Upper lobe of right lung (tissue), 1 donor: Measurements from ENCODE around the gene TNF. TPM values are rescaled to one million over a fixed set of nuclear protein-coding genes. Genes with fewer than 3 reads are reported as not detected.

ENCODE experiments used
- ATAC-seq: fragments of 200-7000 bp; cut with Tn5 transposase; one replicate; pipeline ENCODE4 v1.9.1; 2020; ENCODE audit warnings: mild to moderate bottlenecking, moderate library complexity
- DNase-seq: peaks from one replicate; pipeline ENCODE4 v3.0.0-alpha.2; 2020
- H3K27ac ChIP-seq: fragments of 200-600 bp; one replicate; pipeline ENCODE4 v1.8.0; 2022
- H3K27me3 ChIP-seq: fragments of 200-600 bp; one replicate; pipeline ENCODE4 v1.8.0; 2022; ENCODE audit warnings: mild to moderate bottlenecking
- H3K36me3 ChIP-seq: fragments of 200-600 bp; one replicate; pipeline ENCODE4 v1.8.0; 2022
- H3K4me1 ChIP-seq: fragments of 200-600 bp; one replicate; pipeline ENCODE4 v1.8.0; 2022
- H3K4me3 ChIP-seq: fragments of 200-600 bp; one replicate; pipeline ENCODE4 v1.8.0; 2022; ENCODE audit warnings: mild to moderate bottlenecking
- H3K9me3 ChIP-seq: fragments of 200-600 bp; one replicate; pipeline ENCODE4 v1.8.0; 2022
- CTCF ChIP-seq: fragments of 200-600 bp; IDR thresholded peaks from one replicate; pipeline ENCODE4 v1.8.0; 2022; ENCODE audit warnings: antibody characterized with exemption
- intact Hi-C: fragments of 100-400 bp; cut with DNase I; formaldehyde crosslinking; loops from one replicate; pipeline ENCODE4 v1.11.0; 2022
- total RNA-seq: library from RNA; stranded (reverse); fragmentation: NEBNext Ultra II Directional; extraction: Animal tissue kit (Norgen Biotek cat#: 25700); gene quantifications from one replicate; pipeline ENCODE4 v1.2.1, GENCODE V29; 2021
- donor health status: DM: no; HTN: yes; CAD: no; lungs with severe emphysema.

TNF gene
- total RNA-seq, 1 donor from 2014 or later = 2.4 TPM

GRCh38 chr6:31530659-31531058, 44.7 kb upstream of the TNF start:
- peaks cover 63% of the 10 kb centered on the region for H3K36me3 ChIP-seq

GRCh38 chr6:31531162-31531561, 44.2 kb upstream of the TNF start:
- no peak overlapping the region for H3K27ac ChIP-seq
- DNase-seq (no peak), ATAC-seq (no peak)
- H3K27me3 ChIP-seq = no peaks in the 10 kb centered on the region
- H3K36me3 ChIP-seq = peaks cover 68% of the 10 kb centered on the region
- H3K9me3 ChIP-seq = no peaks in the 10 kb centered on the region
- TF ChIP-seq CTCF = no peak
- H3K4me1 ChIP-seq = peaks cover 7% of the 10 kb centered on the region
- H3K4me3 ChIP-seq = no peak overlapping the region
- intact Hi-C loops = no loop called here

More at GRCh38 chr6:31530659-31531058, 44.7 kb upstream of the TNF start:
- Histone ChIP-seq H3K9me3 (no peaks in the 10 kb centered on the region), H3K4me1 (peaks cover 7% of the 10 kb centered on the region), H3K27ac (no peak overlapping the region), H3K27me3 (no peaks in the 10 kb centered on the region), H3K4me3 (no peak overlapping the region)
- no peak for TF ChIP-seq CTCF
- DNase-seq (no peak), ATAC-seq (no peak)
- intact Hi-C loops = no loop called here

GRCh38 chr6:31531771-31532643, 43.4 kb upstream of the TNF start:
- Histone ChIP-seq H3K27me3 (no peaks in the 10 kb centered on the region), H3K4me1 (no peaks in the 10 kb centered on the region)

GRCh38 chr6:31532644-31533454, 42.5 kb upstream of the TNF start:
- ATAC-seq (no peak), DNase-seq (no peak)
- Histone ChIP-seq H3K36me3 (peaks cover 85% of the 10 kb centered on the region), H3K27me3 (no peaks in the 10 kb centered on the region), H3K4me3 (no peak overlapping the region), H3K4me1 (no peaks in the 10 kb centered on the region), H3K9me3 (no peaks in the 10 kb centered on the region), H3K27ac (no peak overlapping the region)
- intact Hi-C loops = no loop called here
- TF ChIP-seq CTCF = no peak

More at GRCh38 chr6:31531771-31532643, 43.4 kb upstream of the TNF start:
- TF ChIP-seq CTCF = no peak
- H3K27ac ChIP-seq = no peak overlapping the region
- H3K9me3 ChIP-seq = no peaks in the 10 kb centered on the region
- intact Hi-C loops = no loop called here
- H3K36me3 ChIP-seq = peaks cover 77% of the 10 kb centered on the region
- no peak for ATAC-seq
- no peak for DNase-seq
- no peak overlapping the region for H3K4me3 ChIP-seq

GRCh38 chr6:31533455-31533841, 41.9 kb upstream of the TNF start:
- DNase-seq (no peak), ATAC-seq (no peak)
- Histone ChIP-seq H3K4me1 (peaks cover under 1% of the 10 kb centered on the region), H3K36me3 (peaks cover 91% of the 10 kb centered on the region), H3K27me3 (no peaks in the 10 kb centered on the region), H3K27ac (no peak overlapping the region), H3K4me3 (no peak overlapping the region), H3K9me3 (no peaks in the 10 kb centered on the region)
- TF ChIP-seq CTCF = no peak
- intact Hi-C loops = no loop called here
